Peyer's patch (tissue), 4 donors: ENCODE data around the gene C16orf89.

Experiments
- POLR2A ChIP-seq, 2 donors: fragments of 450-650 bp; IDR thresholded peaks; one replicate each; pipeline ENCODE4 v1.5.1; 2017; ENCODE audit warnings: antibody characterized with exemption in 2 of 2, mild to moderate bottlenecking in 2 of 2, moderate library complexity in 2 of 2
- TF ChIP-seq, protein P1 (sequence below), 6 experiments: fragments of 450-650 bp in 4 of 6; fragments of 200-600 bp in 2 of 6; sonication (generic) in 1 of 6; IDR thresholded peaks; one replicate each; pipeline ENCODE4 v1.5.1; 2017 to 2019; ENCODE audit warnings: antibody characterized with exemption in 6 of 6, mild to moderate bottlenecking in 3 of 6, moderate library complexity in 1 of 6

DNA sequence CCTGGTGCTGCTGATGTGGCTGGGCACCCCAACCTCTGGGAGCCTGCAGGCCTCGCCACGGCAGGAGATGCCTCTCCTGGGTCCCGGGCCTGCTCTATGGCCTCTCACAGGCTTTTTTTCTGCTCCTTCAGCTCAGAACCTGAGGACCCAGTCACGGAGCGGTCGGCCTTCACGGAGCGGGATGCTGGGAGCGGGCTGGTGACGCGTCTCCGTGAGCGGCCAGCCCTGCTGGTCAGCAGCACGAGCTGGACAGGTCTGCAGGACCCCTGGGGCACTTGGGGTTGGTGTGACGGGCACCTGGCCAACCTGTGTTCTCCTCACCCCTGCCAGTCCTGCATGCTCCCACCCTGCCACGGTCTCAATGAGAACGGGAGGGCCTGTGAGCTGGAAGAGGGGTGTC is 12.9 kb upstream of the C16orf89 start:
- TF ChIP-seq, protein P1, sequence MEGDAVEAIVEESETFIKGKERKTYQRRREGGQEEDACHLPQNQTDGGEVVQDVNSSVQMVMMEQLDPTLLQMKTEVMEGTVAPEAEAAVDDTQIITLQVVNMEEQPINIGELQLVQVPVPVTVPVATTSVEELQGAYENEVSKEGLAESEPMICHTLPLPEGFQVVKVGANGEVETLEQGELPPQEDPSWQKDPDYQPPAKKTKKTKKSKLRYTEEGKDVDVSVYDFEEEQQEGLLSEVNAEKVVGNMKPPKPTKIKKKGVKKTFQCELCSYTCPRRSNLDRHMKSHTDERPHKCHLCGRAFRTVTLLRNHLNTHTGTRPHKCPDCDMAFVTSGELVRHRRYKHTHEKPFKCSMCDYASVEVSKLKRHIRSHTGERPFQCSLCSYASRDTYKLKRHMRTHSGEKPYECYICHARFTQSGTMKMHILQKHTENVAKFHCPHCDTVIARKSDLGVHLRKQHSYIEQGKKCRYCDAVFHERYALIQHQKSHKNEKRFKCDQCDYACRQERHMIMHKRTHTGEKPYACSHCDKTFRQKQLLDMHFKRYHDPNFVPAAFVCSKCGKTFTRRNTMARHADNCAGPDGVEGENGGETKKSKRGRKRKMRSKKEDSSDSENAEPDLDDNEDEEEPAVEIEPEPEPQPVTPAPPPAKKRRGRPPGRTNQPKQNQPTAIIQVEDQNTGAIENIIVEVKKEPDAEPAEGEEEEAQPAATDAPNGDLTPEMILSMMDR (IDR thresholded peaks at IDR 0.05): no peak
- TF ChIP-seq POLR2A (IDR thresholded peaks at IDR 0.05): no peak
